Common myeloid progenitor, CD34-positive (primary cell): ENCODE data around the gene DUSP8.
"Not testable (repeated sequence)": the region's sequence is repeated elsewhere in the genome, so short reads cannot be mapped to it uniquely, and the experiment has no call there.

ENCODE experiments used
- CTCF ChIA-PET: fragments of 350-600 bp; sonication (Branson Sonifier 250); formaldehyde crosslinking; loops from one replicate; lab custom pipeline; 2021; ENCODE audit warnings: antibody characterized with exemption; lab: Charles Lee
- POLR2A ChIA-PET: fragments of 350-600 bp; sonication (Branson Sonifier 250); formaldehyde crosslinking; loops from one replicate; lab custom pipeline; 2021; ENCODE audit warnings: antibody characterized with exemption; lab: Charles Lee
- DNase-seq, 3 donors: peaks; one replicate each; pipeline versions ENCODE4 v3.0.0 to v3.0.0-alpha.2; 2013
- H3K27ac ChIP-seq, 2 experiments: 1 replicate in 1 of 2; 2 replicates in 1 of 2; pipeline ENCODE4 v1.7.0; 2013; ENCODE audit warnings: inconsistent platforms in 2 of 2, low read length in 2 of 2, mild to moderate bottlenecking in 2 of 2, low read depth in 1 of 2, moderate library complexity in 1 of 2; ENCODE audit not compliant: severe bottlenecking in 2 of 2, insufficient read depth in 1 of 2, poor library complexity in 1 of 2
- H3K27me3 ChIP-seq, 5 experiments: replicated peaks in 2 of 5; 1 replicate in 3 of 5; 2 replicates in 2 of 5; pipeline versions ENCODE4 v1.6.1 to v1.7.0; 2013; ENCODE audit warnings: low read length in 4 of 5, mild to moderate bottlenecking in 2 of 5, moderate library complexity in 2 of 5, inconsistent platforms in 1 of 5; ENCODE audit not compliant: insufficient read depth in 5 of 5, control insufficient read depth in 4 of 5
- H3K36me3 ChIP-seq, 4 experiments: 1 replicate in 2 of 4; 2 replicates in 2 of 4; pipeline versions ENCODE4 v1.6.1 to v1.7.0; 2013; ENCODE audit warnings: low read length in 3 of 4, control low read depth in 1 of 4, mild to moderate bottlenecking in 1 of 4; ENCODE audit not compliant: control insufficient read depth in 4 of 4, insufficient read depth in 4 of 4
- H3K4me1 ChIP-seq, 4 experiments: 1 replicate in 3 of 4; 2 replicates in 1 of 4; pipeline versions ENCODE4 v1.6.1 to v1.7.1; 2013; ENCODE audit warnings: low read length in 3 of 4, mild to moderate bottlenecking in 3 of 4, control low read depth in 1 of 4, inconsistent platforms in 1 of 4, moderate library complexity in 1 of 4; ENCODE audit not compliant: control insufficient read depth in 4 of 4, insufficient read depth in 4 of 4; ENCODE audit errors: control extremely low read depth in 1 of 4
- H3K4me3 ChIP-seq, 7 experiments: 1 replicate in 4 of 7; 2 replicates in 3 of 7; pipeline versions ENCODE4 v1.5.1 to v1.7.0; 2013; ENCODE audit warnings: mild to moderate bottlenecking in 7 of 7, low read length in 6 of 7, moderate library complexity in 6 of 7, inconsistent platforms in 2 of 7, low read depth in 2 of 7, control low read depth in 1 of 7; ENCODE audit not compliant: insufficient read depth in 4 of 7, control insufficient read depth in 1 of 7; ENCODE audit errors: extremely low read depth in 1 of 7
- H3K9me3 ChIP-seq, 5 experiments: 1 replicate in 4 of 5; 2 replicates in 1 of 5; pipeline versions ENCODE4 v1.6.1 to v1.7.1; 2013; ENCODE audit warnings: low read length in 4 of 5, mild to moderate bottlenecking in 2 of 5, inconsistent platforms in 1 of 5, low read depth in 1 of 5, moderate library complexity in 1 of 5; ENCODE audit not compliant: control insufficient read depth in 4 of 5, insufficient read depth in 2 of 5; ENCODE audit errors: control extremely low read depth in 1 of 5
- WGBS: methylation state at CpG from one replicate; pipeline ENCODE4 v1.1.5; 2013; ENCODE audit not compliant: insufficient coverage; 5-methylcytosine and 5-hydroxymethylcytosine counted together

DUSP8 gene

GRCh38 chr11:1589996-1590395, 17.9 kb upstream of the DUSP8 start:
- 95% methylated on average over 6 of the region's 6 CpGs for WGBS
- H3K27me3 ChIP-seq, result peaks cover 3 to 85% (median 13%) of the 10 kb centered on the region in 5 experiments
- H3K9me3 ChIP-seq, result peaks cover 0 to 2% (median 0%) of the 10 kb centered on the region in 5 experiments
- H3K4me1 ChIP-seq, result peaks cover 0 to 5% (median 4%) of the 10 kb centered on the region in 4 experiments
- CTCF ChIA-PET, result no interaction called here
- DNase-seq, result no peak
- no peaks in the 10 kb centered on the region for H3K36me3 ChIP-seq
- H3K4me3 ChIP-seq, result no peak overlapping the region
- POLR2A ChIA-PET, result no interaction called here
- H3K27ac ChIP-seq, result no peak overlapping the region

GRCh38 chr11:1589191-1589963, 17.3 kb upstream of the DUSP8 start:
- not testable (repeated sequence) for H3K9me3 ChIP-seq, H3K27ac ChIP-seq, H3K36me3 ChIP-seq, DNase-seq, H3K4me1 ChIP-seq, H3K4me3 ChIP-seq
- CTCF ChIA-PET, result interaction anchor here (1.2 to 1.9 kb wide), 4 partner anchors 8 to 449 kb away, joined by 4 to 6 read pairs (median 5); no protein-coding TSS in a partner anchor
- H3K27me3 ChIP-seq, result peaks cover 3 to 81% (median 13%) of the 10 kb centered on the region in 5 experiments
- WGBS, result 4% methylated on average over 4 of the region's 10 CpGs
- POLR2A ChIA-PET, result interaction anchor here (0.5 kb wide), 1 partner anchor 23 kb away, joined by 3 read pairs; no protein-coding TSS in a partner anchor

GRCh38 chr11:1586699-1587098, 14.6 kb upstream of the DUSP8 start:
- H3K4me3 ChIP-seq, result no peak overlapping the region
- no peaks in the 10 kb centered on the region for H3K36me3 ChIP-seq
- 100% methylated on average over 1 of the region's 2 CpGs for WGBS
- peaks cover 0 to 74% (median 13%) of the 10 kb centered on the region in 5 experiments for H3K27me3 ChIP-seq
- peaks cover 0 to 8% (median 6%) of the 10 kb centered on the region in 5 experiments for H3K9me3 ChIP-seq
- CTCF ChIA-PET, result interaction anchor here (2.1 kb wide), 1 partner anchor 10 kb away, joined by 7 read pairs; no protein-coding TSS in a partner anchor
- POLR2A ChIA-PET, result no interaction called here
- DNase-seq, result no peak
- no peak overlapping the region for H3K27ac ChIP-seq
- H3K4me1 ChIP-seq, result peaks cover 0 to 8% (median 6%) of the 10 kb centered on the region in 4 experiments

DNA sequence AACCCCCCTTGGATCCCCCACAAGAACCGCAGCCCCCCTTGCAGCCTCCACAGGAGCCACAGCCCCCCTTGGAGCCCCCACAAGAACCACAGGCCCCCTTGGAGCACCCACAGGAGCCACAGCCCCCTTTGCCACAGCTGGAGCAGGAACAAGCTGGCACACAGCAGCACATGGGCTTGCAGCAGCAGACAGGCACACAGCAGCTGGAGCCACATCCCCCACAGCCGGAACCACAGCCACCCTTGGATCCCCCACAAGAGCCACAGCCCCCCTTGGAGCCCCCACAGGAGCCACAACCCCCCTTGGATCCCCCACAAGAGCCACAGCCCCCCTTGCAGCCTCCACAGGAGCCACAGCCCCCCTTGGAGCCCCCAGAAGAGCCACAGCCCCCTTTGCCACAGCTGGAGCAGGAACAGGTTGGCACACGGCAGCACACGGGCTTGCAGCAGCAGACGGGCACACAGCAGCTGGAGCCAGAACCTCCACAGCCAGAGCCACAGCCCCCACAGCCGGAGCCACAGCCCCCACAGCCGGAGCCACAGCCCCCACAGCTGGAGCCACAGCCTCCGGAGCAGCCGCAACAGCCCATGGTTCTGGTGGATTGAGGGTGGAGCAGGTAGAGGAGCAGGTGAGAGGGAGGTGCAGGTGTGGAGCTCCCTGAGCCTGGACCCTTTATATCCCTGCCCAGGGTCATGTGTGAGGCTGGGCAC, 12.7 kb upstream of the DUSP8 start, which contains the start of gene KRTAP5-1:
Gene KRTAP5-1, minus strand, starts transcription at position 623 of the 710 bp plus-strand sequence. Its CDS starts 34 bp downstream, at position 589.
- POLR2A ChIA-PET, H3K27ac ChIP-seq, H3K4me1 ChIP-seq, H3K36me3 ChIP-seq, H3K4me3 ChIP-seq: not testable (repeated sequence)
- 42% methylated on average over 4 of the region's 9 CpGs for WGBS
- peak in 2 of 3 donors; percentile 63 to 70 for DNase-seq
- H3K27me3 ChIP-seq, result peaks cover 0 to 59% (median 10%) of the 10 kb centered on the region in 5 experiments
- CTCF ChIA-PET, result interaction anchor here (2.1 kb wide), 1 partner anchor 8 kb away, joined by 7 read pairs; no protein-coding TSS in a partner anchor
- H3K9me3 ChIP-seq, result peaks cover 0 to 16% (median 10%) of the 10 kb centered on the region in 5 experiments

DNA sequence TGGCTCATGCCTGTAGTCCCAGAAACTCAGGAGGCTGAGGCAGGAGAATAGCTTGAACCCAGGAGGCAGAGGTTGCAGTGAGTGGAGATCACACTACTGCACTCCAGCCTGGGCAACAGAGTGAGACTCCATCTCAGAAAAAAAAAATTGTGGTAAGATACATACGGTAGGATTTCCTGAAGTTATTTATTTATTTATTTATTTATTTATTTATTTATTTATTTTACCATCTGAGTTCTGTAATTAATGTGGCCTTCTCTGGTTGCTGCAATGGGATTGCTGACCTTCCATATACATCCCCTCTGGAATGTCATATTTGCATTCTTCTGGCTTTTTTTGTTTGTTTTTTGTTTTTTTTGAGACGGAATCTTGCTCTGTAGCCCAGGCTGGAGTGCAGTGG, 10.8 kb upstream of the DUSP8 start:
- H3K4me1 ChIP-seq, H3K4me3 ChIP-seq, H3K27ac ChIP-seq, H3K36me3 ChIP-seq, DNase-seq, POLR2A ChIA-PET: not testable (repeated sequence)
- peaks cover 4 to 50% (median 6%) of the 10 kb centered on the region in 5 experiments for H3K27me3 ChIP-seq
- no CpG with 5 or more reads among the region's 2 CpGs for WGBS
- H3K9me3 ChIP-seq, result peaks cover 4 to 26% (median 21%) of the 10 kb centered on the region in 5 experiments
- CTCF ChIA-PET, result interaction anchor here (1.2 to 2.0 kb wide), 2 partner anchors 9 to 23 kb away, joined by 4 to 7 read pairs; no protein-coding TSS in a partner anchor

GRCh38 chr11:1581976-1582375, 9.9 kb upstream of the DUSP8 start:
- Histone ChIP-seq H3K9me3 (peaks cover 4 to 27% (median 21%) of the 10 kb centered on the region in 5 experiments), H3K36me3 (no peaks in the 10 kb centered on the region), H3K4me3 (no peak overlapping the region), H3K27ac (no peak overlapping the region), H3K4me1 (peaks cover 0 to 8% (median 6%) of the 10 kb centered on the region in 4 experiments), H3K27me3 (peaks cover 4 to 49% (median 6%) of the 10 kb centered on the region in 5 experiments)
- CTCF ChIA-PET, result interaction anchor here (1.2 to 2.0 kb wide), 2 partner anchors 8 to 22 kb away, joined by 4 to 7 read pairs; no protein-coding TSS in a partner anchor
- POLR2A ChIA-PET, result no interaction called here
- DNase-seq, result no peak
- 90% methylated on average over 9 of the region's 9 CpGs for WGBS
